B cell (primary cell): ENCODE results near the gene METAP1D. TPM values are rescaled to one million over a fixed set of nuclear protein-coding genes. Genes with fewer than 3 reads are reported as not detected.

ENCODE experiments used
- ATAC-seq: fragments of 200-7000 bp; cut with Tn5 transposase; one replicate; pipeline ENCODE4 v1.10.0; 2021; ENCODE audit warnings: low read depth, mild to moderate bottlenecking, moderate number of reproducible peaks, moderate library complexity
- CTCF ChIA-PET: fragments of 350-600 bp; sonication (Branson Sonifier 250); formaldehyde crosslinking; loops from one replicate; lab custom pipeline; 2021; ENCODE audit warnings: antibody characterized with exemption, inconsistent platforms; lab: Charles Lee
- POLR2A ChIA-PET: fragments of 350-600 bp; sonication (Branson Sonifier 250); formaldehyde crosslinking; loops from one replicate; lab custom pipeline; 2021; ENCODE audit warnings: antibody characterized with exemption; lab: Charles Lee
- DNase-seq: peaks from one replicate; pipeline ENCODE4 v3.0.0; 2013
- H2AFZ ChIP-seq: 2 replicates; pipeline ENCODE4 v1.6.1; 2012; ENCODE audit warnings: mild to moderate bottlenecking, low read depth, low read length; ENCODE audit not compliant: insufficient read depth, poor library complexity, severe bottlenecking
- H3K27ac ChIP-seq, 2 donors: 1 replicate in 1 of 2; 2 replicates in 1 of 2; pipeline ENCODE4 v1.5.1; 2012 to 2013; ENCODE audit warnings: low read length in 2 of 2, mild to moderate bottlenecking in 2 of 2, moderate library complexity in 1 of 2
- H3K27me3 ChIP-seq, 4 experiments: fragments of 200-600 bp in 1 of 4; sonication (generic) in 1 of 4; replicated peaks in 1 of 4; 1 replicate in 2 of 4; 2 replicates in 2 of 4; pipeline versions ENCODE4 v1.6.1 to v1.7.0; 2013 to 2016; ENCODE audit warnings: low read length in 3 of 4, mild to moderate bottlenecking in 2 of 4, mixed read lengths in 1 of 4, moderate library complexity in 1 of 4; ENCODE audit not compliant: insufficient read depth in 4 of 4, control insufficient read depth in 3 of 4; ENCODE audit errors: control extremely low read depth in 1 of 4
- H3K36me3 ChIP-seq, 2 experiments: replicated peaks in 1 of 2; 1 replicate in 1 of 2; 2 replicates in 1 of 2; pipeline versions ENCODE4 v1.6.1 to v1.7.1; 2013; ENCODE audit warnings: low read length in 1 of 2; ENCODE audit not compliant: insufficient read depth in 2 of 2, control insufficient read depth in 1 of 2; ENCODE audit errors: control extremely low read depth in 1 of 2, extremely low read depth in 1 of 2
- H3K4me1 ChIP-seq, 2 donors: fragments of 200-600 bp in 1 of 2; sonication (generic) in 1 of 2; 1 replicate in 1 of 2; 2 replicates in 1 of 2; pipeline versions ENCODE4 v1.5.1 to v1.6.1; 2013 to 2017; ENCODE audit warnings: low read length in 2 of 2; ENCODE audit not compliant: control insufficient read depth in 2 of 2, insufficient read depth in 2 of 2
- H3K4me2 ChIP-seq: replicated peaks from 2 replicates; pipeline ENCODE3; 2012; ENCODE audit warnings: mild to moderate bottlenecking, low read depth, low read length; ENCODE audit not compliant: poor library complexity, severe bottlenecking
- H3K4me3 ChIP-seq, 5 experiments: fragments of 200-600 bp in 1 of 5; sonication (generic) in 1 of 5; 1 replicate in 3 of 5; 2 replicates in 2 of 5; pipeline versions ENCODE4 v1.5.1 to v1.7.0; 2011 to 2016; ENCODE audit warnings: low read length in 4 of 5, mild to moderate bottlenecking in 4 of 5, low read depth in 2 of 5, control low read depth in 1 of 5, moderate library complexity in 1 of 5; ENCODE audit not compliant: insufficient read depth in 1 of 5; ENCODE audit errors: control extremely low read depth in 1 of 5, extremely low read depth in 1 of 5
- H3K79me2 ChIP-seq: fragments of 200-600 bp; sonication (generic); one replicate; pipeline ENCODE4 v1.6.0; 2016; ENCODE audit warnings: low read length; ENCODE audit not compliant: control insufficient read depth, insufficient read depth
- H3K9ac ChIP-seq: fragments of 200-600 bp; sonication (generic); 2 replicates; pipeline ENCODE4 v1.6.1; 2017; ENCODE audit warnings: mild to moderate bottlenecking, low read length, moderate library complexity
- H3K9me3 ChIP-seq, 3 donors: one replicate each; pipeline versions ENCODE4 v1.6.1 to v1.7.1; 2013; ENCODE audit warnings: low read length in 2 of 3; ENCODE audit not compliant: control insufficient read depth in 2 of 3, insufficient read depth in 1 of 3; ENCODE audit errors: control extremely low read depth in 1 of 3
- H4K20me1 ChIP-seq: 2 replicates; pipeline ENCODE4 v1.6.0; 2012; ENCODE audit warnings: mild to moderate bottlenecking, low read length; ENCODE audit not compliant: insufficient read depth, control insufficient read depth, poor library complexity, severe bottlenecking
- H3K27ac Mint-ChIP-seq: one replicate; pipeline ENCODE4 v1.8.0; 2021; ENCODE audit warnings: mixed read lengths
- H3K27me3 Mint-ChIP-seq: one replicate; pipeline ENCODE4 v1.8.0; 2021; ENCODE audit warnings: mixed read lengths
- H3K4me1 Mint-ChIP-seq: one replicate; pipeline ENCODE4 v1.8.0; 2021; ENCODE audit warnings: mixed read lengths
- H3K4me3 Mint-ChIP-seq: one replicate; pipeline ENCODE4 v1.8.0; 2021; ENCODE audit warnings: mixed read lengths
- H3K9me3 Mint-ChIP-seq: one replicate; pipeline ENCODE4 v1.8.0; 2022; ENCODE audit warnings: mixed read lengths; ENCODE audit not compliant: insufficient read depth
- EZH2 ChIP-seq: IDR thresholded peaks from 2 replicates; pipeline ENCODE4 v1.6.1; 2012; ENCODE audit warnings: borderline replicate concordance, low read depth, mild to moderate bottlenecking, moderate library complexity, low read length; ENCODE audit not compliant: insufficient read depth, poor library complexity, severe bottlenecking
- WGBS: methylation state at CpG from one replicate; pipeline ENCODE4 v1.1.5; 2013; ENCODE audit warnings: missing lambda C conversion rate; ENCODE audit not compliant: insufficient coverage; 5-methylcytosine and 5-hydroxymethylcytosine counted together
- intact Hi-C: fragments of 100-400 bp; cut with micrococcal nuclease; formaldehyde crosslinking; loops from one replicate; pipeline ENCODE4 v1.10.0; 2022
- polyA plus RNA-seq: library from polyadenylated mRNA; depleted of rRNA; stranded (reverse); fragments of >200 nt; gene quantifications from 2 replicates; pipeline ENCODE4 v1.2.3, GENCODE V29; 2012
- total RNA-seq, 2 donors: library from RNA; stranded (reverse); fragments of 120-200 nt in 1 of 2; gene quantifications; 1 replicate in 1 of 2; 2 replicates in 1 of 2; pipeline versions ENCODE4 v1.2.3 to v1.2.4, GENCODE V29; 2013 to 2022
- TF ChIP-seq, protein P1 (sequence below): fragments of 200-600 bp; IDR thresholded peaks from one replicate; pipeline ENCODE4 v1.8.0; 2022; ENCODE audit warnings: antibody characterized with exemption, mild to moderate bottlenecking

METAP1D gene
- total and polyA plus RNA-seq, 2 donors (not counting 1 experiment from before 2014, with no cell fraction given): 7.8 to 8.9 TPM

DNA sequence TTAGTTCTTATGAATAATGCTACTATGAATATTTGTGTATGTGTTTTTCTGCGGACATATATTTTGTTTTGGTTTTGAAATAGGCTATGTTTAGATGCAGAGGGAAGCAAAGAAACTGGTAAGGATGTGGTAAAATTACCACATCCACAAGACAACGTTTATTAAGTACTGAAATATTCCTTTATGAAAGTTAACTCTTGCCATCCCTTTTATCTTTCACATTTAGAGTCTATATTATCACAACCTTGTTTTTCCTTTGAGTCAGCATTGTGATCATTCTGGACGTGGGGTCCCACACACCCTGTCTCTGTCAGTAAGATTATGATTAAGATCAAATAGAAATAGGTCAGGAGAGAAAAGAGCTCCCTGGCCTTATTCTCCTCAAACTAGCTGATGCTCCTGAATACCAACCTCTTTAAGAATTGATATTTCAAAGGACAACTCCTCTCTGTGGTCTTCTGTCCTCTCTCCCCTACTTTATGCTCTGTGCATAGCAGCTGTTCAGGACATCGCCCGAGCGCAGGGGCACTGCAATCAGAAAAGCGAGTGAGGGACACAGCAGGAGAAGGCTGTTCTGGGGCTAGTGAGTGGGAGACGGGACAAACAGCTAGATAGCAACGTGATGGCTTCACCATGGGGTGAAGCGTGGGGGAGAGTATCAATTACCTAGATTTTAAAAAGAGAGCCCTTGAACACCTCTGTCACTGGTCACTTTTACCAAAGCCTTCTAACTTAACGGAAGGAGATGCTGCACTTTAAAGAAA is 12.2 kb downstream of the METAP1D start:
- H3K27me3 ChIP-seq: no peaks in the 10 kb centered on the region
- H3K79me2 ChIP-seq: peaks cover 14% of the 10 kb centered on the region
- ChIA-PET POLR2A (no interaction called here), CTCF (no interaction called here)
- H3K4me2 ChIP-seq: no peak overlapping the region
- H2AFZ ChIP-seq: no peak overlapping the region
- H4K20me1 ChIP-seq: no peaks in the 10 kb centered on the region
- no peak overlapping the region for H3K9ac ChIP-seq
- 94% methylated on average over 5 of the region's 11 CpGs for WGBS
- Mint-ChIP-seq H3K9me3 (no peaks in the 10 kb centered on the region), H3K4me3 (no peak overlapping the region), H3K27me3 (no peaks in the 10 kb centered on the region), H3K27ac (no peak overlapping the region), H3K4me1 (peaks cover 7% of the 10 kb centered on the region)
- ATAC-seq (no peak), DNase-seq (no peak)
- intact Hi-C loops: no loop called here
- no peaks in the 10 kb centered on the region for H3K36me3 ChIP-seq
- TF ChIP-seq, protein P1, sequence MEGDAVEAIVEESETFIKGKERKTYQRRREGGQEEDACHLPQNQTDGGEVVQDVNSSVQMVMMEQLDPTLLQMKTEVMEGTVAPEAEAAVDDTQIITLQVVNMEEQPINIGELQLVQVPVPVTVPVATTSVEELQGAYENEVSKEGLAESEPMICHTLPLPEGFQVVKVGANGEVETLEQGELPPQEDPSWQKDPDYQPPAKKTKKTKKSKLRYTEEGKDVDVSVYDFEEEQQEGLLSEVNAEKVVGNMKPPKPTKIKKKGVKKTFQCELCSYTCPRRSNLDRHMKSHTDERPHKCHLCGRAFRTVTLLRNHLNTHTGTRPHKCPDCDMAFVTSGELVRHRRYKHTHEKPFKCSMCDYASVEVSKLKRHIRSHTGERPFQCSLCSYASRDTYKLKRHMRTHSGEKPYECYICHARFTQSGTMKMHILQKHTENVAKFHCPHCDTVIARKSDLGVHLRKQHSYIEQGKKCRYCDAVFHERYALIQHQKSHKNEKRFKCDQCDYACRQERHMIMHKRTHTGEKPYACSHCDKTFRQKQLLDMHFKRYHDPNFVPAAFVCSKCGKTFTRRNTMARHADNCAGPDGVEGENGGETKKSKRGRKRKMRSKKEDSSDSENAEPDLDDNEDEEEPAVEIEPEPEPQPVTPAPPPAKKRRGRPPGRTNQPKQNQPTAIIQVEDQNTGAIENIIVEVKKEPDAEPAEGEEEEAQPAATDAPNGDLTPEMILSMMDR: no peak
- H3K4me1 ChIP-seq: no peaks in the 10 kb centered on the region
- H3K9me3 ChIP-seq: no peaks in the 10 kb centered on the region
- H3K4me3 ChIP-seq: no peak overlapping the region
- no peak overlapping the region for H3K27ac ChIP-seq

DNA sequence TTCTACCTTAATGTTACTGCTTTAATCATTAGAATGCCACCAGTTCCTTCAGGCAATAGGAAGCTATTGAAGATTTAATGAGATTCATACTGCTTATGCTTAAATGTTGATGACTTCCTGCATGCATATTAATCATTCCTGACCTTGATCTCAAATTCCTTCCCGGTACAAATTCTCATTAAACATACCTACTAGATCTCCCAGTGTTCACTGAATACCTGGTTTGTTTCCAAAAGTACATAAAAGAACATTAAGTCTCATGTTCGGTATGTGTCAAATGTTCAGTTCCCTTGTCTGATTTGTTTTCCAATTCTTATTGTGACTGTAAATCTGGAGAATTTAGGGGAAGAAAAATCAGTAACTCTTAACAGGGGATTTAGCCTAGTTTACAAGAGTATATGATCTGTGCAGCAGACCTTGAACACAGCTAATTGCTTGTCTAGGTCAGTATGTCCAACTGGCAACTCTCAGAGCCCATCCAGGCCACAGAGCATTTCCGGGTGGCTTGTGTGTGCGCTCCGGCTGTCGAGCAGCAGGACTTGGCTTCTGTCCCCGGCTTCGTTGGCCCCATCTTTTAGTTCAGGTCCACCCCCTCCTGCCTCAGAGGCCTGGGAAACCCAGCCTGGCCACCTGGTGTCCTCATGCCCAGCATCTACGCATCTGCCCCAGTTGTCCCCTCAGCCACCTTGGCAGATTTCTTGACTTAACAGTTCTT is 13.1 kb downstream of the METAP1D start:
- Mint-ChIP-seq H3K27me3 (no peaks in the 10 kb centered on the region), H3K4me1 (peaks cover 7% of the 10 kb centered on the region), H3K9me3 (no peaks in the 10 kb centered on the region), H3K27ac (no peak overlapping the region), H3K4me3 (no peak overlapping the region)
- Histone ChIP-seq H3K27ac (no peak overlapping the region), H3K27me3 (no peaks in the 10 kb centered on the region), H3K4me2 (no peak overlapping the region), H2AFZ (no peak overlapping the region), H3K4me1 (no peaks in the 10 kb centered on the region), H3K79me2 (peaks cover 11% of the 10 kb centered on the region), H3K9ac (no peak overlapping the region), H4K20me1 (no peaks in the 10 kb centered on the region), H3K9me3 (no peaks in the 10 kb centered on the region), H3K36me3 (no peaks in the 10 kb centered on the region), H3K4me3 (no peak overlapping the region)
- intact Hi-C loops: no loop called here
- TF ChIP-seq, protein P1: no peak
- TF ChIP-seq EZH2: no peak
- WGBS: 95% methylated on average over 6 of the region's 9 CpGs
- ChIA-PET CTCF (no interaction called here), POLR2A (no interaction called here)
- no peak for ATAC-seq
- no peak for DNase-seq
